Gastroesophageal sphincter (tissue), 3 donors: ENCODE data around the gene IFIT3.

ENCODE experiments used
- POLR2A ChIP-seq, 2 donors: fragments of 450-650 bp; IDR thresholded peaks; one replicate each; pipeline ENCODE4 v1.6.1; 2017; ENCODE audit warnings: antibody characterized with exemption in 2 of 2, mild to moderate bottlenecking in 2 of 2, moderate library complexity in 1 of 2
- TF ChIP-seq, protein P1 (sequence below), 4 experiments: fragments of 200-600 bp in 2 of 4; fragments of 450-650 bp in 2 of 4; sonication (generic) in 1 of 4; IDR thresholded peaks; one replicate each; pipeline ENCODE4 v1.5.1; 2017 to 2019; ENCODE audit warnings: antibody characterized with exemption in 4 of 4, mild to moderate bottlenecking in 2 of 4, moderate library complexity in 2 of 4

DNA sequence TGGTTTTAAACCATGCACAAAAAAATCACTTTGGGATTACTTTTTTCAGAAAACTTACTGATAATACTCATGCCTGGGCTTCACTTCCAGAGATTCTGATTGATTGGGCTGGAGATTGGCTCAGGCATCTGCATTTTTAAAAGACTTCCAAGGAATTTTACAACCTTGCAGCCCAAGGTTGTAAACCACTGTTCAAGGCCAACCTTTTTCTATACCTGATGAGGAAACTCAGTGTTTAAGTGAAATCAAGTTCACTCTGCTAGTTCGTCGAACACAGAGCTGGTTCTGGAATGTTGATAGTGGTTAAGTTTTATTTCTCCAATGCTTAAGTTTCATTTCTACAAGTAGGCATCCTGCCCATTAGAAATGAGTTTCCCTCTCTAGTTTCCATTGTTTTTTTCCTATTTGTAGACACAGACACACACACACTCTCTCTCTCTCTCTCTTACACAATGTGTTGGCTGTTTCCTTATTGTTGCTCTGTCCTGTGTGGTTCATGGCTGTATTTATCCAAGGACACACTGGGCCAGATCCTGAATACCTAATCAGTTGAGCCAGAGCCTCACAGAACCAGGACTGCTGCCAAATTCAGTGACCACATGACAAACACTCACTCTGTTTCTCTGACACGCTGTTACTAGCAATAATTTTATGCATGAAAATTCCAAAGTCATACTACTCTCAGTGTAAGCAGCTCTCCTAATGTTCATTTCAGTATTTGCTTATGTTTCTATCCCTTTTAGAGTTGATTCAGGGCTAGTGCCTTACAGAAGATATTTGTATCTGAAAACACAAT is 46.3 kb downstream of the IFIT3 start:
- no peak for TF ChIP-seq POLR2A (IDR thresholded peaks at IDR 0.05)
- TF ChIP-seq, protein P1, sequence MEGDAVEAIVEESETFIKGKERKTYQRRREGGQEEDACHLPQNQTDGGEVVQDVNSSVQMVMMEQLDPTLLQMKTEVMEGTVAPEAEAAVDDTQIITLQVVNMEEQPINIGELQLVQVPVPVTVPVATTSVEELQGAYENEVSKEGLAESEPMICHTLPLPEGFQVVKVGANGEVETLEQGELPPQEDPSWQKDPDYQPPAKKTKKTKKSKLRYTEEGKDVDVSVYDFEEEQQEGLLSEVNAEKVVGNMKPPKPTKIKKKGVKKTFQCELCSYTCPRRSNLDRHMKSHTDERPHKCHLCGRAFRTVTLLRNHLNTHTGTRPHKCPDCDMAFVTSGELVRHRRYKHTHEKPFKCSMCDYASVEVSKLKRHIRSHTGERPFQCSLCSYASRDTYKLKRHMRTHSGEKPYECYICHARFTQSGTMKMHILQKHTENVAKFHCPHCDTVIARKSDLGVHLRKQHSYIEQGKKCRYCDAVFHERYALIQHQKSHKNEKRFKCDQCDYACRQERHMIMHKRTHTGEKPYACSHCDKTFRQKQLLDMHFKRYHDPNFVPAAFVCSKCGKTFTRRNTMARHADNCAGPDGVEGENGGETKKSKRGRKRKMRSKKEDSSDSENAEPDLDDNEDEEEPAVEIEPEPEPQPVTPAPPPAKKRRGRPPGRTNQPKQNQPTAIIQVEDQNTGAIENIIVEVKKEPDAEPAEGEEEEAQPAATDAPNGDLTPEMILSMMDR (IDR thresholded peaks at IDR 0.05): no peak
